HG03045 (cell line): ENCODE measurements around the gene PPARA.
A peak's percentile ranks its signal among the peaks of the same experiment; 100 is the strongest.

Experiments used
- ATAC-seq: cut with Tn5 transposase; IDR thresholded peaks from one replicate; pipeline ENCODE4 v1.9.1; 2021; ENCODE audit warnings: mild to moderate bottlenecking, moderate library complexity; ENCODE audit not compliant: unreplicated experiment

The PPARA gene

GRCh38 chr22:46150034-46150654, at the start of gene PPARA:
Gene PPARA, plus strand, starts transcription at chr22:46150526. Its CDS starts 47,858 bp downstream, at chr22:46198384.
- peak; percentile 74 for ATAC-seq

DNA sequence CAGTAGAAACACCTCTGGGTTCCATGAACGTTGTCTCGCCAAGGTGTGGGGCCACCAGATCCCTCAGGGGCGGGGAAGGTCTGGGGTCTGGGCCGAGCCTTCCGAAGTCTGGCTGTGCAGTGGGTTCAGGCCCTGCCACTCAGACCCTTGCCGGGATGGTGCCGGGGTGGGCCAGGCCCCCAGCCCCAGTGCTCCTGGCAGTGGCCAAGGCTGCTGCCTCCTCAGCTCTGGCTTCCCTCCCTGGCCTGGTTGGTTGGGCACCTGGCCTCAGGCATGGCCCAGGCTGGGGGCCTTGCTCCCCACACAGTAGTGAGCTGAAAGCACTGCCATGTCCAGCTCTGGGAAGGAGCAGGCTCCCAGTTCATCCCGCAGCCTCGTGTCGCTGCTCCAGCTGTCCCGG, 48.2 kb upstream of the PPARA start:
- no peak for ATAC-seq

GRCh38 chr22:46102752-46103151, 47.6 kb upstream of the PPARA start:
- no peak for ATAC-seq

DNA sequence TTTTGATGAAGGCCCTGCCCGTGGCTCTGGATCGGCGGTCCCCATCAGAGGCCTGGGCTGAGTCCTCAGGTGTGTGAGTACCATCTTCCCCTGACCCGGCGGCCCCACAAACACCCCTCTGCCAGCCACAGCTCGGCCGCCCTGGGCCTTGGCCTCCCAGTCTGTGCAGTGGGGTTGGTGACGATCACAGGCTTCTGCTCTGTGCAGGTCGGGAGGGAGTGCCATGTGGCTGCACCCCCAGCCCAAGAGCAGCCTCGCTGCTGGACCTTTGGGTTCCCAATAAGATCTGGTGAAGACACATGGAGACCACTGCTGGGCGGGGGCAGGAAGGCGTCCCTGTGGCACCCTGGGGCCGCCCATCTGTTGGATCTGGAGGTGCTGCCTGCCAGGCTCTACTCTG, 47.1 kb upstream of the PPARA start:
- ATAC-seq = no peak

DNA sequence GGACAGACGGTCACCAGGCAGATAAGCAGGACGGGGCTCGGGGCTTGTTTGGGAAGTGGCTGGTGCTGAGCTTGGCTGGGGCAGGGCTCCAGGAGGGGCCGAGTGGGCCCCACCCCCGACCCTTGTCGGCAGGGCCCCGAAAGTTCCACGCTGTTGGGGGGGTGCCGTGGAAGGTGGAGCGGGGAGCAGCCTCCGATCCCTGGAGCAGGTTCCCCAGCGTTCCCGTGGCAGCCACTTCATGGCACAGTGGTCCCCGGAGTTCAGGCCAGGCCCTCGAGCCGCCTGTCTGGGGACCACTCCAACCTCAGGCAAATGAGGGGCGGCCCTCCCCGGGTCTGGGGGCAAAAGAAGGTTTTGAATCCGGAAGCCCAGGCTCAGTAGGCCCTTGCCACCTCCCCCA, 46.7 kb upstream of the PPARA start:
- no peak for ATAC-seq

DNA sequence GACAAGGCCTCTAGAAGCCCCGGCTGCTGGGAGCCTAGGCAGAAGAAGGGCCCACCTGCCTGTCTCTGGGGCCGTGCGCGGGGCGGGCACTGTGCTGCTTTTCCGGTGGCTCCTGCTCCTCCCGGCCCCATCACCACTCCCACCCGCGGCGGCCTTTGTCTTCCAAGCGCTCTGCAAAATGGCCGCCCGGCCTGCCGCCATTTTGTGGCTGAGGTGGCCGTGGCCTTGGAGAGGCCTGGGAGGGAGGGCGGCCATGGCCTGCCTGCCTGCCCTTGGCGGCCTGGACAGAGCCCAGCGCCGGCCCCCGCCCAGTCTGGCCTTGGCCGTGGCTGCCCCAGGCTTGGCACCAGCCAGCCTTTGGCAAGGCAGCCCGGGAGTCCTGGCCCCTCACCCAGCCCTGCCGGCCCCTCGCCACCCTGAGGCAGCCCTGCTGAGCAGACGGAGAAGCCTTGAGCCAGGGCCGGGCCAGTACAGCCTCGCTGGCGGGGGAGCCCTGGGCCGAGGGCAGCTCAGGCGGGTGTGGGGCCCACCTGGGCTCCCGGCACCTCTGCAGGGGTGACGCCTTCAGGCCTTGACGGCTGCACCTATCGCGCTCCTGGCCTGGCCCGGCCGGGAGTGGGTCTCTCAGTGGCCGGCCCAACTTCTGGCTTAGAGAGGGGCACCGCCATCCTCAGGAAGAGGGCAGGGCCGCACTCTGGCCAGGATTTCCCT, 46.0 kb upstream of the PPARA start:
- ATAC-seq = no peak

- ATAC-seq = no peak
Observed at GRCh38 chr22:46104881-46105493, 45.3 kb upstream of the PPARA start.

GRCh38 chr22:46105494-46106278, 44.6 kb upstream of the PPARA start:
- ATAC-seq = no peak

GRCh38 chr22:46106279-46107022, 43.9 kb upstream of the PPARA start:
- ATAC-seq = no peak

GRCh38 chr22:46107089-46107664, 43.1 kb upstream of the PPARA start:
- ATAC-seq = no peak

DNA sequence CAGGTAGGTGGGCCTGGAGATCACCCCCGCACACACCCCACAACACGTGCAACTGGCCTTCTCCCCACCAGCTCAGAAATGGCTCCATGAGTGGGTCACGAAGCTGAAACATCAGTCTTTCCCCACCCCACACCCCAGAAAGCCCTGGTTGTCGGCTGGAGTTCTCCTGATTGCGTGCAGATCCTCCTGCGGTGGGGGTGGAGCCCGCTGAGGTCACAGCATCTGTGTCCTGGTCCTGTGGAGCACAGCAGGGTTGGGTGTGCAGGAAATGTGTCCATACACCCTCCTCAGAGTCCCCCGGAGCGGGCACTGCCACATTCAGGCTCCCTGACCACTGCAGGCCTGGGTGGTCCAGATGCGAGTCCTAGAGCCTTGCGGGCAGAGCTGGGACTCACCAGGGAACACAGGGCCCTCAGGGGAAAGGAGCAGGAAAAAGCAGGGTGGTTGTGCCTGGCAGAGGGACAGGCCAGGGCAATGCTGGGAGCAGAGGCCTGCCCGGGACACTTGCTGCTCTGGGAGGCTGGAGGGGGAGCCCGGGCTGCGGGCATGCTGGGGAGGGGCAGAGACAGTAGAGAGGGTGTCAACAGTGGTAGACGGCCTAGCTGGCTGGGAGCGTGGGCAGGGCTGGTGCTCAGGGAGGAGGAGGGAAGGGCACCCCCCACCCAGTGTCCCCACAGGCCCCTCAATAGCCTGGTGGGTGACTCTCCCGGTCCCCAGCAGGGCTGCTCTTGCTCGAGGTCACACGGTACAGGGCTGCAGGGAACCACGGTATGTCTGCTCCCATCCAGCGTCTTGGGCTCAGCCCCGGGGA, 42.4 kb upstream of the PPARA start:
- no peak for ATAC-seq

DNA sequence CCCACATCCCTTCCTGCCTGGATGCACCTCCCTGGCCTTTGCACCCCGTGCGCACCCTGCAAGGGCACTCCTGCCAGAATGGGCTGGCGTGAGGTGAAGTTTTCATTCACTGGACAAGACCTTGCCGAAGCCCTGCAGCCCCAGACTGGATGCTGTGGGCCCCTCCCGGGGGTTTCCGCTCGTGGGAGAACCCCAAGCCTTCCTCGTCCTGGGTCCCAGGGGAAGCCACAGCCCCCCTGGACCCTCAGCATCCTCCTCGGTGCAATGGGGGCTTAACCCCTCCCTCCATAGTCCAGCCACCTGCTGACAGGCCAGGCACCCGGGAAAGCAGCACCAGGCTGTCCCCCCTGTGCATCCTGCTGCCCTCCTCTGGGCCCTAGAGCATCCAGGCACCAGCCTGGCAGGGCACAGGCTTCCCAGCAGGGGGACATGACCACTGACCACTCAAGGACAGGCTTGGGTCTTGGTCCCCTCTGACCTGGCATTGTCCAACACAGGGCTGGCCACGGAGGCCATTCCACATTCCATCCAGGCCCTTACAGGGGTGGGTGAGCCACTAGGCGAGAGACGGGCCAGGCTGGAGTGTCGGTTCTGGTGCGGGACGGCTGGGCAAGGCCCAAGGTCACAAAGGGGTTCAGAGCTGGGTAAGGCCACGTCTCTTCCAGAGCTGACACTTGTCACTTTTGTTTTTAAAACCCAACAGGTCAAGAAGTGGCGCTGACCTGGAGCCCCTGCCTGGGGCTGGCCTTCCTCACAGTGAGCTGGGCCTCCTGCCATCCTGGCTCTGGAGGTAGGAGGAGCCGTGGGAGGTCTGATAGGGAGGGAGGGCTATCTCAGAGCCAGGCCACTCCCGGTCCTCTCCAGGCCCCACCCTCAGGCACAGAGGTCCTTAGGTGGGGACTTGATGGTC, 41.5 kb upstream of the PPARA start:
- no peak for ATAC-seq

DNA sequence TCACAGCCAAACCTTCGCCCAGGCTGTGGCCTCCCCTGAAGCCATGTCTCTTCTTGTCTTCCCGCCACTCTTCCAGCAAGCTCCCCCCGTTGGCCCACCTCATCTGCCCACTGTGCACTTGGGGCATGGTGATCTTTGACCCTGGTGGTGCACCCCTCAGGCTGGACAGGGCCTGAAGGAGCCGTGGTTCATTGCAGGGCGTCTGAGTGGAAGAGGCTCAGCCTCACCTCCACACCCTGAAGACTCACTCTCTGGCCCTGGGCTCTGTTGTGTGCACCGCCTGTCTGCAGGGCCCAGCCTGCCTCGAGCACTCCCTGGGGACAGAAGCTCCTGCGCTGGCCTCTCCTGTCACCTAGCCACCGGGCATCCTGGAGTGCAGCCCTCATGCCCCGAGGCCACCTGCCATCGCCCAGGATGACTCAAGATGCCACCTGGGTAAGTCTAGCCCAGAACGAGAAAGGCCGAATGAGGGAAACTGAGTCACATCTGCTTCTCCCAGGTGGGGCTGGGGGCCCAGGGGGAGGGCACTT, 40.8 kb upstream of the PPARA start:
- no peak for ATAC-seq

DNA sequence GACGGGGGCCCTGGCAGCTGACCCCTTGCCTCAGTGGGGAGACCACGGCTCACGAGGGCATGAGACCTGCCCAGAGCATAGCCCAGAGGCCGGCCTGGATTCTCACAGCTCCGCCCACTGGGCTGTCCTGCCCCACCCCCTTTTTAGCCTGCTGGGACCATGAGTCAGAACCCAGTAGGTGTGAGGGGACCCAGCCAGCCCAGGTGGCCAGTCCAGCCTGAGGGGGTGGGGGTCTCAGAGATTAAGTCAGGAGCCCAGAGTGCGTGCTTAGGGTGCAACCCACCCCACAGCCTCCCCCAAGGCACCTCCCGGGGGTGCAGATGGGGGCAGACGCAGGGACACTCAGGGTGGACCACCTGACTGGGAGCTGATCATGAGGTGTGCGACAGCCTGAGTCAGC, 40.1 kb upstream of the PPARA start:
- ATAC-seq = no peak

DNA sequence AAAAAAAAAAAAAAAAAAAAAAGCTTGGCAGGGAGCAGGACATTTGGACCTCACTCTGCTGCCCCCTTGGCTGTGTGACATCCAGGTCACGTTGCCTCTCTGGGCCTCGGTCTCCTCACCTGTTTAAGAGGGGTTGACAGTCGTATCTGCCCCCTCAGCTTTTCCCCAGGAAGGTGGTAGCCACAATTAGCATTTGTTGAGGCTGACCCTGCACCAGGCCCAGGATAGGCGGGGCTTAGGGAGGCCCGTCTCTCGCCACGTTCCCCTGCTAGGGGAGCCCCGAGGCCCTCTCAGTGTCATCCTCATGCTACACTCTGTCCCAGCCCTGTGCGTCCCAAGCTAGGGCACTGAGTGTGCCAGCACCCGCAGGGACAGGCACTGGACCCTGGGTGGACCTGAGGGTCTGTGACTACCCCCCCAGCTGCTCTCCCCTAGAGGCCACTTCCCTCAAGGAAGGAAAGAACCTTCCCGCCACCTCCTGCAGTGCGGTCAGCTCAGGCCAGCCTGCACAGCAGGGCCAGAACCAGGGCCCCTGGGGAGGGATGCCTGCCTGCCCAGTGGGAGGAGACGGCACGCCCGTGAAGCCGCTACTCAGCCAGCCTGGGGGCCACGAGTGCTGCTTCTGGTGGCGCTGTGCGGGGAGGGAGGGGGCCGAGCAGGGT, 38.5 kb upstream of the PPARA start:
- no peak for ATAC-seq

GRCh38 chr22:46112405-46112804, 37.9 kb upstream of the PPARA start:
- ATAC-seq = no peak

GRCh38 chr22:46113110-46113909, 37.0 kb upstream of the PPARA start:
- no peak for ATAC-seq
